WTC11 (cell line): ENCODE results near the gene C1QTNF8.

Experiments used
- ATF2 ChIP-seq: sonication (generic); formaldehyde crosslinking; IDR thresholded peaks from 2 replicates; pipeline ENCODE4 v1.8.1; 2022; ENCODE audit warnings: low read depth, missing genetic modification reagents, borderline replicate concordance
- ATF6 ChIP-seq: sonication (generic); formaldehyde crosslinking; IDR thresholded peaks from 2 replicates; pipeline ENCODE4 v1.8.1; 2023; ENCODE audit warnings: mild to moderate bottlenecking, missing genetic modification reagents
- CTCF ChIP-seq: fragments of 200-600 bp; IDR thresholded peaks from 2 replicates; pipeline ENCODE4 v1.8.0; 2022; ENCODE audit warnings: antibody characterized with exemption
- ELF4 ChIP-seq: sonication (generic); formaldehyde crosslinking; IDR thresholded peaks from 2 replicates; pipeline ENCODE4 v1.8.1; 2022; ENCODE audit warnings: low read depth, mild to moderate bottlenecking, moderate library complexity, missing genetic modification reagents
- GTF2I ChIP-seq: fragments of 250-450 bp; sonication (Bioruptor Pico); conservative IDR thresholded peaks from 2 replicates; pipeline ENCODE4 v1.4.0; 2021; ENCODE audit warnings: mild to moderate bottlenecking
- MAX ChIP-seq: sonication (generic); formaldehyde crosslinking; IDR thresholded peaks from 2 replicates; pipeline ENCODE4 v1.8.0; 2022; ENCODE audit warnings: mild to moderate bottlenecking, missing genetic modification reagents
- NR3C1 ChIP-seq: sonication (generic); formaldehyde crosslinking; conservative IDR thresholded peaks from 2 replicates; pipeline ENCODE4 v1.8.1; 2023; ENCODE audit warnings: low read depth, mild to moderate bottlenecking, missing genetic modification reagents
- PRRX2 ChIP-seq: fragments of 250-450 bp; sonication (Bioruptor Pico); IDR thresholded peaks from 2 replicates; pipeline ENCODE4 v1.8.0; 2021; ENCODE audit warnings: mild to moderate bottlenecking
- RELA ChIP-seq: sonication (generic); formaldehyde crosslinking; IDR thresholded peaks from 2 replicates; pipeline ENCODE4 v1.8.1; 2022; ENCODE audit warnings: missing genetic modification reagents, mild to moderate bottlenecking, borderline replicate concordance
- RORB ChIP-seq: fragments of 250-450 bp; sonication (Bioruptor Pico); IDR thresholded peaks from 2 replicates; pipeline ENCODE4 v1.9.0; 2021; ENCODE audit warnings: mild to moderate bottlenecking
- SP1 ChIP-seq: sonication (generic); formaldehyde crosslinking; conservative IDR thresholded peaks from 2 replicates; pipeline ENCODE4 v1.8.1; 2022; ENCODE audit warnings: missing genetic modification reagents
- TEAD4 ChIP-seq: sonication (generic); formaldehyde crosslinking; IDR thresholded peaks from 2 replicates; pipeline ENCODE4 v1.8.0; 2022; ENCODE audit warnings: mild to moderate bottlenecking, missing genetic modification reagents
- ZNF121 ChIP-seq: sonication (generic); formaldehyde crosslinking; IDR thresholded peaks from 2 replicates; pipeline ENCODE4 v1.8.0; 2023; ENCODE audit warnings: missing genetic modification reagents
- ZNF423 ChIP-seq: fragments of 250-450 bp; sonication (Bioruptor Pico); IDR thresholded peaks from 2 replicates; pipeline ENCODE4 v2.1.2; 2022; ENCODE audit warnings: mild to moderate bottlenecking, moderate library complexity

- TF ChIP-seq PRRX2 (CRISPR knock-in tag) (no peak), ZNF423 (no peak), ELF4 (CRISPR knock-in tag) (no peak), CTCF (no peak), RELA (CRISPR knock-in tag) (no peak), GTF2I (CRISPR knock-in tag) (no peak), ATF2 (CRISPR knock-in tag) (no peak), NR3C1 (CRISPR knock-in tag) (no peak), ATF6 (no peak), ZNF121 (no peak), TEAD4 (CRISPR knock-in tag) (no peak), MAX (CRISPR knock-in tag) (no peak), RORB (no peak), SP1 (CRISPR knock-in tag) (no peak)
Observed at GRCh38 chr16:1129106-1129960, 33.3 kb upstream of the C1QTNF8 start.
